PFSK-1 (cell line): Measurements from ENCODE around the gene MRPL19.

Experiments used
- POLR2AphosphoS5 ChIP-seq: IDR thresholded peaks from 2 replicates; pipeline ENCODE4 v1.6.1; 2012; ENCODE audit warnings: low read depth, mild to moderate bottlenecking, control low read depth, low read length, moderate library complexity
- SIN3A ChIP-seq: IDR thresholded peaks from 2 replicates; pipeline ENCODE4 v1.6.1; 2012; ENCODE audit warnings: mild to moderate bottlenecking, low read length, moderate library complexity, borderline replicate concordance; ENCODE audit not compliant: insufficient read depth
- TF ChIP-seq, protein P1 (sequence below), 2 experiments: IDR thresholded peaks; 2 replicates each; pipeline versions ENCODE4 v1.6.1 to v1.8.0; 2011 to 2012; ENCODE audit warnings: low read depth in 2 of 2, low read length in 2 of 2, control low read depth in 1 of 2, inconsistent platforms in 1 of 2, mild to moderate bottlenecking in 1 of 2, moderate library complexity in 1 of 2; ENCODE audit not compliant: insufficient read depth in 1 of 2

DNA sequence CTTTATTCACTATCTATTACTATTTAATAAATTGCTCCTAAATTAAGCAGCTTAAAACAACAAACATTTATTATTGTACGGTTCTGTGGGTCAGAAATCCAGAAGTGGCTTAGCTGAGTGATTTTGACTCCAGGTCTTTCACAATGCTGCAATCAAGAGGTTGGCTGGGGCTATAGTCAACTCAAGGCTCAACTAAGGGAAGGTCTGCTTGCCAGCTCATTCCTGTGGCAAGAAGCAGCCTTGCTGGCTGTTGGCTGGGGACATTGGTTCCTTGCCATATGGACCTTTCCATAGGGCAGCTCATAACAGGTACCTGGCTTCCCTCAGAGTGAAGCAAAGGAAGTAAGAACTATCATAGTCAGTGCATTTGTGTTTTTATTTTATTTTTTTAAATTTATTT, 5.0 kb upstream of the MRPL19 start:
- TF ChIP-seq POLR2AphosphoS5: no peak
- no peak for TF ChIP-seq SIN3A
- TF ChIP-seq, protein P1, sequence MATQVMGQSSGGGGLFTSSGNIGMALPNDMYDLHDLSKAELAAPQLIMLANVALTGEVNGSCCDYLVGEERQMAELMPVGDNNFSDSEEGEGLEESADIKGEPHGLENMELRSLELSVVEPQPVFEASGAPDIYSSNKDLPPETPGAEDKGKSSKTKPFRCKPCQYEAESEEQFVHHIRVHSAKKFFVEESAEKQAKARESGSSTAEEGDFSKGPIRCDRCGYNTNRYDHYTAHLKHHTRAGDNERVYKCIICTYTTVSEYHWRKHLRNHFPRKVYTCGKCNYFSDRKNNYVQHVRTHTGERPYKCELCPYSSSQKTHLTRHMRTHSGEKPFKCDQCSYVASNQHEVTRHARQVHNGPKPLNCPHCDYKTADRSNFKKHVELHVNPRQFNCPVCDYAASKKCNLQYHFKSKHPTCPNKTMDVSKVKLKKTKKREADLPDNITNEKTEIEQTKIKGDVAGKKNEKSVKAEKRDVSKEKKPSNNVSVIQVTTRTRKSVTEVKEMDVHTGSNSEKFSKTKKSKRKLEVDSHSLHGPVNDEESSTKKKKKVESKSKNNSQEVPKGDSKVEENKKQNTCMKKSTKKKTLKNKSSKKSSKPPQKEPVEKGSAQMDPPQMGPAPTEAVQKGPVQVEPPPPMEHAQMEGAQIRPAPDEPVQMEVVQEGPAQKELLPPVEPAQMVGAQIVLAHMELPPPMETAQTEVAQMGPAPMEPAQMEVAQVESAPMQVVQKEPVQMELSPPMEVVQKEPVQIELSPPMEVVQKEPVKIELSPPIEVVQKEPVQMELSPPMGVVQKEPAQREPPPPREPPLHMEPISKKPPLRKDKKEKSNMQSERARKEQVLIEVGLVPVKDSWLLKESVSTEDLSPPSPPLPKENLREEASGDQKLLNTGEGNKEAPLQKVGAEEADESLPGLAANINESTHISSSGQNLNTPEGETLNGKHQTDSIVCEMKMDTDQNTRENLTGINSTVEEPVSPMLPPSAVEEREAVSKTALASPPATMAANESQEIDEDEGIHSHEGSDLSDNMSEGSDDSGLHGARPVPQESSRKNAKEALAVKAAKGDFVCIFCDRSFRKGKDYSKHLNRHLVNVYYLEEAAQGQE (IDR thresholded peaks at IDR 0.05; ENCODE audit: insufficient read depth in 1 of 2, low read depth in 2 of 2, low read length in 2 of 2): no peak
